HG02884 (cell line): ENCODE measurements around the gene PLEKHD1.

Source experiments
- ATAC-seq: cut with Tn5 transposase; IDR thresholded peaks from one replicate; pipeline ENCODE4 v1.9.1; 2021; ENCODE audit warnings: mild to moderate bottlenecking, moderate library complexity; ENCODE audit not compliant: unreplicated experiment

PLEKHD1 gene

DNA sequence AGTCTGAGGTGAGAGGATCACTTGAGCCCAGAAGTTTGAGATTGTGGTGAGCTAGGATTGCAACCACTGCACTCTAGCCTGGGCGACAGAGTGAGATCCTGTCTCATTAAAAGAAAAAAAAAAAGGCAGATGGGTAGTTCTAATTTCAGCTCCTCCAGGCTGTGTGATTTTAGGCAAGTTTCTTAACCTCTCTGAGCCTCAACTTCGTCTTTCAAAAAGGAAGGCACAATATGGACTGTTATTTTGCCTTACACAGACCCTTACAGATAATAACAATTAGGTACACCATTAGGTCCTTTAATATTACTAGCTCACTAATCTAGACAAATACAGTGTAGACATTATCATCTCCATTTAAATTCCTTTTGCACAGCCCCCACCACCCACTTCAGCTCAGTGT is 94.9 kb downstream of the PLEKHD1 start:
- ATAC-seq, result no peak

- no peak for ATAC-seq
Measured at GRCh38 chr14:69580009-69580577, 95.6 kb downstream of the PLEKHD1 start.
